MM.1S (cell line): ENCODE results near the gene GRB10.

ENCODE experiments used
- DNase-seq: peaks from one replicate; pipeline ENCODE4 v3.0.0-alpha.2; 2015
- H2AFZ ChIP-seq: fragments of 300-600 bp; sonication (generic); 2 replicates; pipeline ENCODE4 v1.6.0; 2016; ENCODE audit warnings: antibody characterized with exemption, low read length
- H3F3A ChIP-seq: fragments of 300-600 bp; sonication (generic); 2 replicates; pipeline ENCODE4 v1.6.1; 2016; ENCODE audit warnings: mild to moderate bottlenecking, antibody characterized with exemption, low read length, moderate library complexity, mixed read lengths; ENCODE audit not compliant: insufficient read depth
- H3K27ac ChIP-seq: fragments of 300-600 bp; sonication (generic); 2 replicates; pipeline ENCODE4 v1.5.1; 2016; ENCODE audit warnings: mild to moderate bottlenecking, low read length
- H3K27me3 ChIP-seq: fragments of 300-600 bp; sonication (generic); replicated peaks from 2 replicates; pipeline ENCODE4 v1.6.0; 2016; ENCODE audit warnings: low read length; ENCODE audit not compliant: insufficient read depth
- H3K36me3 ChIP-seq: fragments of 300-600 bp; sonication (generic); replicated peaks from 2 replicates; pipeline ENCODE4 v1.6.1; 2016; ENCODE audit warnings: mild to moderate bottlenecking, low read length, mixed read lengths; ENCODE audit not compliant: insufficient read depth
- H3K4me1 ChIP-seq: fragments of 300-600 bp; sonication (generic); 2 replicates; pipeline ENCODE4 v1.6.1; 2016; ENCODE audit warnings: low read length, mixed read lengths
- H3K4me2 ChIP-seq: fragments of 300-600 bp; sonication (generic); 2 replicates; pipeline ENCODE4 v1.6.0; 2016; ENCODE audit warnings: low read depth, low read length
- H3K4me3 ChIP-seq: fragments of 300-600 bp; sonication (generic); 2 replicates; pipeline ENCODE4 v1.5.1; 2016; ENCODE audit warnings: low read length, mixed read lengths
- H3K79me2 ChIP-seq: fragments of 300-600 bp; sonication (generic); 2 replicates; pipeline ENCODE4 v1.6.1; 2016; ENCODE audit warnings: mixed run types, low read length, mixed read lengths
- H3K9ac ChIP-seq: fragments of 300-600 bp; sonication (generic); 2 replicates; pipeline ENCODE4 v1.6.1; 2016; ENCODE audit warnings: low read length, mixed read lengths
- H3K9me2 ChIP-seq: fragments of 300-600 bp; sonication (generic); replicated peaks from 2 replicates; pipeline ENCODE4 v1.6.1; 2016; ENCODE audit warnings: mild to moderate bottlenecking, low read length, mixed read lengths; ENCODE audit not compliant: insufficient read depth
- H3K9me3 ChIP-seq: fragments of 300-600 bp; sonication (generic); replicated peaks from 2 replicates; pipeline ENCODE4 v1.6.1; 2016; ENCODE audit warnings: mild to moderate bottlenecking, low read length, mixed read lengths; ENCODE audit not compliant: insufficient read depth
- H4K20me1 ChIP-seq: fragments of 300-600 bp; sonication (generic); 2 replicates; pipeline ENCODE4 v1.6.1; 2016; ENCODE audit warnings: mild to moderate bottlenecking, low read length, moderate library complexity, mixed read lengths; ENCODE audit not compliant: insufficient read depth
- CTCF ChIP-seq: fragments of 300-600 bp; sonication (generic); IDR thresholded peaks from 2 replicates; pipeline ENCODE4 v1.5.1; 2016; ENCODE audit warnings: antibody characterized with exemption, low read length, mixed read lengths
- EZH2 ChIP-seq: fragments of 300-600 bp; sonication (generic); optimal IDR thresholded peaks from 2 replicates; pipeline ENCODE3; 2017; ENCODE audit warnings: low read depth, mild to moderate bottlenecking, antibody characterized with exemption, low read length, mixed read lengths
- EZH2phosphoT487 ChIP-seq: fragments of 300-600 bp; sonication (generic); IDR thresholded peaks from 2 replicates; pipeline ENCODE4 v1.6.1; 2018; ENCODE audit warnings: antibody characterized with exemption, low read length

The GRB10 gene

GRCh38 chr7:50714857-50715256 is 67.8 kb downstream of the GRB10 start:
- Histone ChIP-seq H3K4me3 (no peak overlapping the region), H3K4me1 (no peaks in the 10 kb centered on the region), H4K20me1 (no peaks in the 10 kb centered on the region), H3K27ac (no peak overlapping the region), H3K9me3 (no peaks in the 10 kb centered on the region), H3K79me2 (no peaks in the 10 kb centered on the region), H3K27me3 (no peaks in the 10 kb centered on the region), H3K9me2 (no peaks in the 10 kb centered on the region), H2AFZ (no peak overlapping the region), H3F3A (no peaks in the 10 kb centered on the region), H3K4me2 (no peak overlapping the region), H3K36me3 (no peaks in the 10 kb centered on the region), H3K9ac (no peak overlapping the region)
- no peak for DNase-seq
- TF ChIP-seq EZH2phosphoT487 (no peak), CTCF (no peak), EZH2 (no peak)

GRCh38 chr7:50713123-50713965 is 69.4 kb downstream of the GRB10 start:
- Histone ChIP-seq H4K20me1 (no peaks in the 10 kb centered on the region), H3K9me2 (no peaks in the 10 kb centered on the region), H3K27ac (no peak overlapping the region), H3K4me2 (no peak overlapping the region), H3K27me3 (no peaks in the 10 kb centered on the region), H3F3A (no peaks in the 10 kb centered on the region), H3K4me3 (no peak overlapping the region), H3K9ac (no peak overlapping the region), H3K9me3 (no peaks in the 10 kb centered on the region), H3K36me3 (no peaks in the 10 kb centered on the region), H3K4me1 (no peaks in the 10 kb centered on the region), H2AFZ (no peak overlapping the region), H3K79me2 (no peaks in the 10 kb centered on the region)
- no peak for DNase-seq
- TF ChIP-seq CTCF, result no peak
- no peak for TF ChIP-seq EZH2phosphoT487
- TF ChIP-seq EZH2, result no peak

- Histone ChIP-seq H3F3A (no peaks in the 10 kb centered on the region), H3K36me3 (no peaks in the 10 kb centered on the region), H3K9me3 (no peaks in the 10 kb centered on the region), H3K4me1 (no peaks in the 10 kb centered on the region), H3K4me2 (no peak overlapping the region), H3K27ac (no peak overlapping the region), H3K79me2 (no peaks in the 10 kb centered on the region), H3K9me2 (no peaks in the 10 kb centered on the region), H2AFZ (no peak overlapping the region), H3K4me3 (no peak overlapping the region), H3K9ac (no peak overlapping the region), H3K27me3 (no peaks in the 10 kb centered on the region), H4K20me1 (no peaks in the 10 kb centered on the region)
- TF ChIP-seq CTCF (no peak), EZH2phosphoT487 (no peak), EZH2 (no peak)
- DNase-seq, result no peak
Measured at GRCh38 chr7:50712252-50713122, 70.2 kb downstream of the GRB10 start.
